ENCODE results near the gene HGD.

DNA sequence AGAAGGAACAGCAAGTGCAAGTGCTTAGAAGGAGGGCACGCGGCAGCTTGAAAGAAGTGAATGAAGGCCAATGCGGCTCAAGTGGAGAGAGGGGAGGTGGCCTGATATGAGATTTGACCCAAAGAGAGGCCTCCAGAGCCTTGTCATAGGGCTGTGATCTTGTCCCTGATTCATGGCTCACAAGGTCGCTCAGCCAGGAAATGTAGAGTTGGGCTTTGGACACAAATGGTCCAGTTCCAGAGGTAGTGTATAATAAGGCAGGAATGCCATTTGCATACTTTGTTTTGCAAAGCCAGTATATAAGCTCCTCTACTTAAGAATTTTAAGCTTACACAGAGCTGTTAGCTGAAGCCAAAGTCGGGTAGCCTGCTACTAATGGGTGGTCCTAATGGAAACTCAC, 33.7 kb downstream of the HGD start:
- TF ChIP-seq, protein P1, sequence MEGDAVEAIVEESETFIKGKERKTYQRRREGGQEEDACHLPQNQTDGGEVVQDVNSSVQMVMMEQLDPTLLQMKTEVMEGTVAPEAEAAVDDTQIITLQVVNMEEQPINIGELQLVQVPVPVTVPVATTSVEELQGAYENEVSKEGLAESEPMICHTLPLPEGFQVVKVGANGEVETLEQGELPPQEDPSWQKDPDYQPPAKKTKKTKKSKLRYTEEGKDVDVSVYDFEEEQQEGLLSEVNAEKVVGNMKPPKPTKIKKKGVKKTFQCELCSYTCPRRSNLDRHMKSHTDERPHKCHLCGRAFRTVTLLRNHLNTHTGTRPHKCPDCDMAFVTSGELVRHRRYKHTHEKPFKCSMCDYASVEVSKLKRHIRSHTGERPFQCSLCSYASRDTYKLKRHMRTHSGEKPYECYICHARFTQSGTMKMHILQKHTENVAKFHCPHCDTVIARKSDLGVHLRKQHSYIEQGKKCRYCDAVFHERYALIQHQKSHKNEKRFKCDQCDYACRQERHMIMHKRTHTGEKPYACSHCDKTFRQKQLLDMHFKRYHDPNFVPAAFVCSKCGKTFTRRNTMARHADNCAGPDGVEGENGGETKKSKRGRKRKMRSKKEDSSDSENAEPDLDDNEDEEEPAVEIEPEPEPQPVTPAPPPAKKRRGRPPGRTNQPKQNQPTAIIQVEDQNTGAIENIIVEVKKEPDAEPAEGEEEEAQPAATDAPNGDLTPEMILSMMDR (optimal IDR thresholded peaks at IDR 0.05 in 1 of 3, IDR thresholded peaks at IDR 0.05 in 1 of 3, conservative IDR thresholded peaks at IDR 0.05 in 1 of 3; ENCODE audit: extremely low read depth in 1 of 3, insufficient read depth in 2 of 3, low read length in 3 of 3): no peak
- no peak for TF ChIP-seq EZH2 (IDR thresholded peaks at IDR 0.05; ENCODE audit: low read length)
